Endothelial cell of umbilical vein (primary cell): ENCODE results near the gene KLK1. TPM values are rescaled to one million over a fixed set of nuclear protein-coding genes. Genes with fewer than 3 reads are reported as not detected.

Experiments used
- BruUV-seq: library from RNA; stranded (reverse); fragments of 400-500 nt; replicated peaks from 2 replicates; lab custom pipeline; 2021; lab: Mats Ljungman, UMichigan
- CTCF ChIA-PET: fragments of 300-600, 350-600 bp; sonication (Branson Sonifier 250); formaldehyde crosslinking; loops from one replicate; lab custom pipeline; 2021; ENCODE audit warnings: antibody characterized with exemption, inconsistent platforms; lab: Charles Lee
- POLR2A ChIA-PET: fragments of 300-600, 350-600 bp; sonication (Branson Sonifier 250); formaldehyde crosslinking; loops from one replicate; lab custom pipeline; 2021; ENCODE audit warnings: antibody characterized with exemption, inconsistent platforms; lab: Charles Lee
- DNase-seq: peaks from one replicate; pipeline ENCODE4 v3.0.0-alpha.2; 2011; ENCODE audit warnings: low read depth, low spot score
- FAIRE-seq: peaks from 2 replicates; lab custom pipeline; 2011; peaks lifted over from hg19 to GRCh38; lab: Jason Lieb, UNC
- H2AFZ ChIP-seq: 2 replicates; pipeline ENCODE4 v1.6.0; 2012; ENCODE audit warnings: low read depth, low read length, control low read depth, inconsistent platforms
- H3K27ac ChIP-seq: 2 replicates; pipeline ENCODE4 v1.5.1; 2011; ENCODE audit warnings: low read depth, mild to moderate bottlenecking, control low read depth, low read length, moderate library complexity; ENCODE audit not compliant: insufficient read depth
- H3K27me3 ChIP-seq, 2 experiments: 2 replicates each; pipeline versions ENCODE4 v1.6.0 to v1.6.1; 2011; ENCODE audit warnings: low read length in 2 of 2, mixed read lengths in 1 of 2; ENCODE audit not compliant: control insufficient read depth in 2 of 2, insufficient read depth in 2 of 2
- H3K36me3 ChIP-seq, 2 experiments: 2 replicates in 1 of 2; 3 replicates in 1 of 2; pipeline ENCODE4 v1.5.1; 2011; ENCODE audit warnings: low read length in 2 of 2, mild to moderate bottlenecking in 1 of 2, moderate library complexity in 1 of 2; ENCODE audit not compliant: control insufficient read depth in 2 of 2, insufficient read depth in 2 of 2; ENCODE audit errors: extremely low read depth in 1 of 2
- H3K4me1 ChIP-seq: 3 replicates; pipeline ENCODE4 v1.5.1; 2011; ENCODE audit warnings: mild to moderate bottlenecking, low read length; ENCODE audit not compliant: control insufficient read depth, insufficient read depth; ENCODE audit errors: extremely low read depth
- H3K4me2 ChIP-seq: 2 replicates; pipeline ENCODE4 v1.6.1; 2011; ENCODE audit warnings: low read length, control low read depth, mixed read lengths; ENCODE audit not compliant: insufficient read depth
- H3K4me3 ChIP-seq, 3 experiments: fragments of 200-600 bp in 1 of 3; sonication (generic), shearing (Covaris generic) in 1 of 3; replicated peaks in 1 of 3; 2 replicates each; pipeline ENCODE4 v1.5.1; 2011 to 2016; ENCODE audit warnings: control low read depth in 3 of 3, low read length in 3 of 3, mild to moderate bottlenecking in 2 of 3, inconsistent platforms in 1 of 3, low read depth in 1 of 3, moderate library complexity in 1 of 3; ENCODE audit not compliant: insufficient read depth in 1 of 3
- H3K79me2 ChIP-seq: 2 replicates; pipeline ENCODE4 v1.6.0; 2012; ENCODE audit warnings: low read length, inconsistent platforms; ENCODE audit not compliant: control insufficient read depth, insufficient read depth
- H3K9ac ChIP-seq: replicated peaks from 2 replicates; pipeline ENCODE3; 2011; ENCODE audit warnings: low read length, control low read depth; ENCODE audit not compliant: insufficient read depth; ENCODE audit errors: extremely low read depth
- H3K9me1 ChIP-seq: replicated peaks from 3 replicates; pipeline ENCODE4 v1.6.0; 2011; ENCODE audit warnings: mild to moderate bottlenecking, low read length; ENCODE audit not compliant: control insufficient read depth, insufficient read depth; ENCODE audit errors: extremely low read depth
- H3K9me3 ChIP-seq: replicated peaks from 2 replicates; pipeline ENCODE4 v1.5.1; 2012; ENCODE audit warnings: low read length, inconsistent platforms; ENCODE audit not compliant: control insufficient read depth, insufficient read depth
- H4K20me1 ChIP-seq: replicated peaks from 2 replicates; pipeline ENCODE3; 2011; ENCODE audit warnings: mild to moderate bottlenecking, low read length; ENCODE audit not compliant: control insufficient read depth, insufficient read depth; ENCODE audit errors: extremely low read depth
- EZH2 ChIP-seq: IDR thresholded peaks from 2 replicates; pipeline ENCODE4 v1.6.1; 2012; ENCODE audit warnings: borderline replicate concordance, low read depth, mild to moderate bottlenecking, moderate library complexity, low read length, inconsistent platforms; ENCODE audit not compliant: severe bottlenecking
- FOS ChIP-seq: IDR thresholded peaks from 2 replicates; pipeline ENCODE4 v1.6.1; 2011; ENCODE audit warnings: mild to moderate bottlenecking, low read length, moderate library complexity, borderline replicate concordance; ENCODE audit not compliant: insufficient read depth
- GATA2 ChIP-seq: IDR thresholded peaks from 2 replicates; pipeline ENCODE4 v1.7.0; 2011; ENCODE audit warnings: low read depth, mild to moderate bottlenecking, moderate library complexity, mixed read lengths, low read length; ENCODE audit not compliant: insufficient read length, insufficient read depth
- JUN ChIP-seq: IDR thresholded peaks from 2 replicates; pipeline ENCODE4 v1.6.1; 2011; ENCODE audit warnings: borderline replicate concordance, low read depth; ENCODE audit not compliant: insufficient read length, insufficient read depth
- MYC ChIP-seq: IDR thresholded peaks from one replicate; pipeline ENCODE4 v1.6.1; 2011; ENCODE audit warnings: mild to moderate bottlenecking, low read depth, low read length
- POLR2A ChIP-seq: IDR thresholded peaks from 2 replicates; pipeline ENCODE4 v1.6.1; 2012; ENCODE audit warnings: low read depth, mild to moderate bottlenecking, control low read depth, low read length
- POLR2AphosphoS5 ChIP-seq: IDR thresholded peaks from 2 replicates; pipeline ENCODE4 v1.6.1; 2012; ENCODE audit warnings: low read depth, mild to moderate bottlenecking, control low read depth, low read length, moderate library complexity; ENCODE audit not compliant: insufficient read depth
- dilution Hi-C: fragments of 300-500 bp; cut with MboI; formaldehyde crosslinking; loops from one replicate; pipeline ENCODE4 v1.15.0; 2019; ENCODE audit warnings: low sequenced_read_pairs; ENCODE audit not compliant: extremely low pct_ligation_motif_present
- intact Hi-C: fragments of 100-400 bp; cut with micrococcal nuclease; formaldehyde crosslinking; loops from one replicate; pipeline ENCODE4 v1.10.0; 2022
- polyA plus RNA-seq, 4 experiments: library from polyadenylated mRNA; depleted of rRNA in 3 of 4; stranded (reverse) in 3 of 4; unstranded in 1 of 4; fragments of >200 nt; gene quantifications; 2 replicates each; pipeline versions ENCODE4 v1.2.1 to v1.2.3, GENCODE V29; 2011 to 2012; ENCODE audit warnings: missing spikeins in 1 of 4
- total RNA-seq: library from RNA; stranded (reverse); gene quantifications from 2 replicates; pipeline ENCODE4 v1.2.3, GENCODE V29; 2021
- TF ChIP-seq, protein P1 (sequence below): IDR thresholded peaks from 2 replicates; pipeline ENCODE4 v1.6.1; 2011; ENCODE audit not compliant: insufficient read depth, insufficient read length
- TF ChIP-seq, protein P2 (sequence below), 2 donors: IDR thresholded peaks; 1 replicate in 1 of 2; 2 replicates in 1 of 2; pipeline ENCODE4 v1.5.1; 2011; ENCODE audit warnings: low read length in 2 of 2, mild to moderate bottlenecking in 2 of 2, moderate library complexity in 2 of 2, control low read depth in 1 of 2, inconsistent platforms in 1 of 2, low read depth in 1 of 2; ENCODE audit not compliant: insufficient read depth in 1 of 2; ENCODE audit errors: extremely low read depth in 1 of 2

The KLK1 gene
- total and polyA plus RNA-seq, 2 donors (not counting 3 experiments of a cell fraction or from before 2014, with no cell fraction given): 0.08 TPM; not detected in 1

GRCh38 chr19:50831026-50831396 lies 7.4 kb upstream of the KLK1 start:
- no peaks in the 10 kb centered on the region for H3K9me3 ChIP-seq

More at GRCh38 chr19:50831026-50831396, 7.4 kb upstream of the KLK1 start:
- no peak for DNase-seq
- no peaks in the 10 kb centered on the region for H3K36me3 ChIP-seq
- no peak for TF ChIP-seq POLR2AphosphoS5
- no peak for TF ChIP-seq JUN
- no peak for TF ChIP-seq GATA2
- no peak for TF ChIP-seq EZH2
- TF ChIP-seq, protein P1, sequence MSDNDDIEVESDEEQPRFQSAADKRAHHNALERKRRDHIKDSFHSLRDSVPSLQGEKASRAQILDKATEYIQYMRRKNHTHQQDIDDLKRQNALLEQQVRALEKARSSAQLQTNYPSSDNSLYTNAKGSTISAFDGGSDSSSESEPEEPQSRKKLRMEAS: no peak
- TF ChIP-seq FOS: no peak
- no peak for TF ChIP-seq POLR2A
- TF ChIP-seq, protein P2, sequence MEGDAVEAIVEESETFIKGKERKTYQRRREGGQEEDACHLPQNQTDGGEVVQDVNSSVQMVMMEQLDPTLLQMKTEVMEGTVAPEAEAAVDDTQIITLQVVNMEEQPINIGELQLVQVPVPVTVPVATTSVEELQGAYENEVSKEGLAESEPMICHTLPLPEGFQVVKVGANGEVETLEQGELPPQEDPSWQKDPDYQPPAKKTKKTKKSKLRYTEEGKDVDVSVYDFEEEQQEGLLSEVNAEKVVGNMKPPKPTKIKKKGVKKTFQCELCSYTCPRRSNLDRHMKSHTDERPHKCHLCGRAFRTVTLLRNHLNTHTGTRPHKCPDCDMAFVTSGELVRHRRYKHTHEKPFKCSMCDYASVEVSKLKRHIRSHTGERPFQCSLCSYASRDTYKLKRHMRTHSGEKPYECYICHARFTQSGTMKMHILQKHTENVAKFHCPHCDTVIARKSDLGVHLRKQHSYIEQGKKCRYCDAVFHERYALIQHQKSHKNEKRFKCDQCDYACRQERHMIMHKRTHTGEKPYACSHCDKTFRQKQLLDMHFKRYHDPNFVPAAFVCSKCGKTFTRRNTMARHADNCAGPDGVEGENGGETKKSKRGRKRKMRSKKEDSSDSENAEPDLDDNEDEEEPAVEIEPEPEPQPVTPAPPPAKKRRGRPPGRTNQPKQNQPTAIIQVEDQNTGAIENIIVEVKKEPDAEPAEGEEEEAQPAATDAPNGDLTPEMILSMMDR (IDR thresholded peaks at IDR 0.05; ENCODE audit: extremely low read depth in 1 of 2, insufficient read depth in 1 of 2, low read depth in 1 of 2, low read length in 2 of 2): no peak
- TF ChIP-seq MYC: no peak
- no peak overlapping the region for H3K9ac ChIP-seq
- H2AFZ ChIP-seq: no peak overlapping the region
- no TSS peak for BruUV-seq
- no peaks in the 10 kb centered on the region for H4K20me1 ChIP-seq
- peaks cover 4% of the 10 kb centered on the region for H3K4me1 ChIP-seq
- CTCF ChIA-PET: no interaction called here
- POLR2A ChIA-PET: no interaction called here
- no peaks in the 10 kb centered on the region for H3K27me3 ChIP-seq
- FAIRE-seq: no peak
- no peak overlapping the region for H3K4me2 ChIP-seq
- dilution Hi-C loops: no loop called here
- no peaks in the 10 kb centered on the region for H3K79me2 ChIP-seq
- no peaks in the 10 kb centered on the region for H3K9me1 ChIP-seq
- no peak overlapping the region for H3K27ac ChIP-seq
- no peak overlapping the region for H3K4me3 ChIP-seq
- intact Hi-C loops: no loop called here
